HAP-1 (cell line): ENCODE results near the gene YPEL2.
"Not testable (repeated sequence)": the region's sequence is repeated elsewhere in the genome, so short reads cannot be mapped to it uniquely, and the experiment has no call there.

Experiments
- DNase-seq, 2 experiments: peaks; one replicate each; pipeline ENCODE4 v3.0.0-alpha.2; 2016 to 2020; ENCODE audit warnings: low spot score in 2 of 2
- H3K27me3 ChIP-seq: fragments of 250-450 bp; sonication (Bioruptor Pico); 2 replicates; pipeline ENCODE4 v1.5.1; 2020; ENCODE audit warnings: low read depth, mild to moderate bottlenecking, moderate library complexity
- H3K36me3 ChIP-seq: fragments of 250-450 bp; sonication (Bioruptor Pico); replicated peaks from 2 replicates; pipeline ENCODE4 v1.5.1; 2020; ENCODE audit warnings: mild to moderate bottlenecking
- H3K4me1 ChIP-seq: fragments of 250-450 bp; sonication (Bioruptor Pico); 2 replicates; pipeline ENCODE4 v1.5.1; 2020; ENCODE audit warnings: mild to moderate bottlenecking
- H3K4me3 ChIP-seq: fragments of 250-450 bp; sonication (Bioruptor Pico); 2 replicates; pipeline ENCODE4 v1.5.1; 2020; ENCODE audit warnings: mild to moderate bottlenecking, moderate library complexity
- H3K9me3 ChIP-seq: fragments of 250-450 bp; sonication (Bioruptor Pico); 2 replicates; pipeline ENCODE4 v1.5.1; 2020; ENCODE audit warnings: mild to moderate bottlenecking, moderate library complexity
- in situ Hi-C: fragments of 300-500 bp; cut with MboI; formaldehyde crosslinking; loops from 3 replicates; pipeline ENCODE4 v1.14.3; 2020; ENCODE audit warnings: low sequenced_read_pairs, inconsistent platforms, mixed read lengths

The YPEL2 gene

GRCh38 chr17:59331129-59331928 lies at the start of gene YPEL2:
Gene YPEL2 (plus strand): TSS chr17:59331655. CDS start chr17:59353410, 21,755 bp downstream.
- Histone ChIP-seq H3K4me1 (peaks cover 14% of the 10 kb centered on the region), H3K4me3 (peak within 1 kb of the TSS; percentile 57), H3K9me3 (no peaks in the 10 kb centered on the region), H3K27me3 (peaks cover 4% of the 10 kb centered on the region), H3K36me3 (no peaks in the 10 kb centered on the region)
- in situ Hi-C loops = no loop called here
- peak; percentile 90 to 98 for DNase-seq

- in situ Hi-C loops = no loop called here
- Histone ChIP-seq H3K9me3 (no peaks in the 10 kb centered on the region), H3K36me3 (no peaks in the 10 kb centered on the region), H3K4me3 (no peak overlapping the region), H3K4me1 (peaks cover 2% of the 10 kb centered on the region), H3K27me3 (no peaks in the 10 kb centered on the region)
- DNase-seq = no peak
Measured at GRCh38 chr17:59284317-59284716, 47.1 kb upstream of the YPEL2 start.

- H3K36me3 ChIP-seq = no peaks in the 10 kb centered on the region
- H3K27me3 ChIP-seq = no peaks in the 10 kb centered on the region
- H3K4me1 ChIP-seq = peaks cover 21% of the 10 kb centered on the region
- no peak overlapping the region for H3K4me3 ChIP-seq
- no peak for DNase-seq
- no peaks in the 10 kb centered on the region for H3K9me3 ChIP-seq
- in situ Hi-C loops = no loop called here
Measured at GRCh38 chr17:59287452-59287851, 44.0 kb upstream of the YPEL2 start.

- in situ Hi-C loops = no loop called here
- Histone ChIP-seq H3K36me3 (no peaks in the 10 kb centered on the region), H3K27me3 (no peaks in the 10 kb centered on the region), H3K4me1 (peaks cover 21% of the 10 kb centered on the region), H3K9me3 (no peaks in the 10 kb centered on the region), H3K4me3 (no peak overlapping the region)
- no peak for DNase-seq
Measured at GRCh38 chr17:59287891-59288290, 43.6 kb upstream of the YPEL2 start.

GRCh38 chr17:59289981-59290301 lies 41.5 kb upstream of the YPEL2 start:
- DNase-seq = peak in 1 of 2 experiments; percentile 63
- Histone ChIP-seq H3K9me3 (no peaks in the 10 kb centered on the region), H3K4me1 (peaks cover 19% of the 10 kb centered on the region), H3K4me3 (no peak overlapping the region), H3K27me3 (no peaks in the 10 kb centered on the region), H3K36me3 (no peaks in the 10 kb centered on the region)
- in situ Hi-C loops = no loop called here

GRCh38 chr17:59290302-59290998 lies 41.0 kb upstream of the YPEL2 start:
- peak; percentile 73 to 78 for DNase-seq
- H3K36me3 ChIP-seq, H3K9me3 ChIP-seq, H3K4me3 ChIP-seq, H3K27me3 ChIP-seq, in situ Hi-C loops: not testable (repeated sequence)
- H3K4me1 ChIP-seq = peaks cover 19% of the 10 kb centered on the region

GRCh38 chr17:59292174-59292523 lies 39.3 kb upstream of the YPEL2 start:
- H3K27me3 ChIP-seq = no peaks in the 10 kb centered on the region
- H3K4me1 ChIP-seq = peaks cover 29% of the 10 kb centered on the region
- H3K9me3 ChIP-seq = no peaks in the 10 kb centered on the region
- H3K4me3 ChIP-seq = no peak overlapping the region
- in situ Hi-C loops = no loop called here
- H3K36me3 ChIP-seq = no peaks in the 10 kb centered on the region
- DNase-seq = no peak

GRCh38 chr17:59296190-59296589 lies 35.3 kb upstream of the YPEL2 start:
- DNase-seq = no peak
- no peak overlapping the region for H3K4me3 ChIP-seq
- in situ Hi-C loops = no loop called here
- H3K4me1 ChIP-seq = peaks cover 14% of the 10 kb centered on the region
- no peaks in the 10 kb centered on the region for H3K36me3 ChIP-seq
- H3K27me3 ChIP-seq = no peaks in the 10 kb centered on the region
- H3K9me3 ChIP-seq = no peaks in the 10 kb centered on the region

GRCh38 chr17:59298521-59298920 lies 32.9 kb upstream of the YPEL2 start:
- Histone ChIP-seq H3K4me1 (peaks cover 18% of the 10 kb centered on the region), H3K27me3 (no peaks in the 10 kb centered on the region), H3K4me3 (no peak overlapping the region), H3K9me3 (no peaks in the 10 kb centered on the region), H3K36me3 (no peaks in the 10 kb centered on the region)
- no peak for DNase-seq
- in situ Hi-C loops = no loop called here

GRCh38 chr17:59299400-59300092 lies 31.9 kb upstream of the YPEL2 start:
- no peaks in the 10 kb centered on the region for H3K9me3 ChIP-seq
- H3K27me3 ChIP-seq = no peaks in the 10 kb centered on the region
- in situ Hi-C loops = loop anchor here (25.0 kb wide), 2 partner anchors 613 to 738 kb away; no protein-coding TSS in a partner anchor
- no peak overlapping the region for H3K4me3 ChIP-seq
- no peaks in the 10 kb centered on the region for H3K36me3 ChIP-seq
- DNase-seq = no peak
- peaks cover 18% of the 10 kb centered on the region for H3K4me1 ChIP-seq

GRCh38 chr17:59300941-59301340 lies 30.5 kb upstream of the YPEL2 start:
- H3K36me3 ChIP-seq = no peaks in the 10 kb centered on the region
- in situ Hi-C loops = loop anchor here (25.0 kb wide), 2 partner anchors 611 to 736 kb away; no protein-coding TSS in a partner anchor
- H3K4me1 ChIP-seq = peaks cover 13% of the 10 kb centered on the region
- no peaks in the 10 kb centered on the region for H3K27me3 ChIP-seq
- H3K9me3 ChIP-seq = no peaks in the 10 kb centered on the region
- no peak for DNase-seq
- no peak overlapping the region for H3K4me3 ChIP-seq

- Histone ChIP-seq H3K4me1 (peaks cover 5% of the 10 kb centered on the region; the same call in 1 of the 2 replicates), H3K36me3 (no peaks in the 10 kb centered on the region), H3K4me3 (no peak overlapping the region), H3K27me3 (no peaks in the 10 kb centered on the region), H3K9me3 (no peaks in the 10 kb centered on the region)
- DNase-seq = no peak
- in situ Hi-C loops = loop anchor here (25.0 kb wide), 2 partner anchors 607 to 732 kb away; no protein-coding TSS in a partner anchor
Measured at GRCh38 chr17:59304811-59305210, 26.6 kb upstream of the YPEL2 start.

GRCh38 chr17:59310263-59310920 lies 21.1 kb upstream of the YPEL2 start:
- H3K36me3 ChIP-seq = no peaks in the 10 kb centered on the region
- H3K4me1 ChIP-seq = no peaks in the 10 kb centered on the region
- H3K9me3 ChIP-seq = no peaks in the 10 kb centered on the region
- DNase-seq = no peak
- no peak overlapping the region for H3K4me3 ChIP-seq
- no peaks in the 10 kb centered on the region for H3K27me3 ChIP-seq
- in situ Hi-C loops = loop anchor here (5.0 to 25.0 kb wide), 3 partner anchors 132 to 727 kb away; no protein-coding TSS in a partner anchor
